GM12801 (cell line): ENCODE results near the gene UNC13B.

Experiments used
- TF ChIP-seq, protein P1 (sequence below): IDR thresholded peaks from one replicate; pipeline ENCODE4 v1.5.1; 2011; ENCODE audit warnings: control low read depth; ENCODE audit not compliant: insufficient read length; ENCODE audit errors: extremely low read depth

The UNC13B gene

DNA sequence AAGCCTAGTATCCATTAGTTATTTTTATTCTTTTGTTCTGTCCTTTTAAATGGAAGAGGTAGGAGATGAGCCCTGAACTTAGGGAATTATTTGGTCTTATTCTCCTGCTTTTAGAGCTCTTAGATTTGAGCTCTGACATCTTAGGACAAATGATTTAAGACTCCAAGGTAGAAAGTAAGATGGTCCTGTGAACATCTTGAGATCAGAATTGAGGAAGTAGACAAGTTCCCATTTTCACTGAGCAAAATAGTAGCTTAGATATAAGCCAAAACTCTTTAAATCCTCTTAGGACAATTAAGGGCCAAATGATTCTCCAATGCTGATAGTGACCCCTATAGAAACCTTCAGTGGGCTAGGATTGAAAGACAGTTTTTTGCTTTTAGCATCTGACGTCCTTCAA, 275.1 kb downstream of the UNC13B start:
- TF ChIP-seq, protein P1, sequence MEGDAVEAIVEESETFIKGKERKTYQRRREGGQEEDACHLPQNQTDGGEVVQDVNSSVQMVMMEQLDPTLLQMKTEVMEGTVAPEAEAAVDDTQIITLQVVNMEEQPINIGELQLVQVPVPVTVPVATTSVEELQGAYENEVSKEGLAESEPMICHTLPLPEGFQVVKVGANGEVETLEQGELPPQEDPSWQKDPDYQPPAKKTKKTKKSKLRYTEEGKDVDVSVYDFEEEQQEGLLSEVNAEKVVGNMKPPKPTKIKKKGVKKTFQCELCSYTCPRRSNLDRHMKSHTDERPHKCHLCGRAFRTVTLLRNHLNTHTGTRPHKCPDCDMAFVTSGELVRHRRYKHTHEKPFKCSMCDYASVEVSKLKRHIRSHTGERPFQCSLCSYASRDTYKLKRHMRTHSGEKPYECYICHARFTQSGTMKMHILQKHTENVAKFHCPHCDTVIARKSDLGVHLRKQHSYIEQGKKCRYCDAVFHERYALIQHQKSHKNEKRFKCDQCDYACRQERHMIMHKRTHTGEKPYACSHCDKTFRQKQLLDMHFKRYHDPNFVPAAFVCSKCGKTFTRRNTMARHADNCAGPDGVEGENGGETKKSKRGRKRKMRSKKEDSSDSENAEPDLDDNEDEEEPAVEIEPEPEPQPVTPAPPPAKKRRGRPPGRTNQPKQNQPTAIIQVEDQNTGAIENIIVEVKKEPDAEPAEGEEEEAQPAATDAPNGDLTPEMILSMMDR, result no peak

- TF ChIP-seq, protein P1, result no peak
These were observed 284.2 kb downstream of the UNC13B start for GRCh38 chr9:35446012-35446411.

DNA sequence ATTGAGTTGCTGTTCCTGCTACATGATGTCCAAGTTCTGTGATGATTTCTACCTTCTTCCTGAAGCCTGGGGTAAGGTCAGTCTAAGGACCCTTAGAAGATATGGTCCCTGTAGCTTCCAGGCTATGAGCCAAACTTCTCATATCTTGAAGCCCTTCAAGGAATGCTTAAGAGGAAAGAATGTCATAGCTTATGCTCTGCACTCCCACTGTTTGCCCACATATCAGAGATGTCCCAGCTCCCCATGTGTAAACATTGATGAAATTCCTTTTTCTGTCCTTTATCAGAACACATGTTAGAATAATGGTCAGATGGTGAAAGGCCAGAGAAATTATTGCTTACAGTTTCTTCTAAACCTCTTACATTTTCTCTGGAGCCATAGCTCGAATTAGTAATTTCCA, 286.7 kb downstream of the UNC13B start:
- TF ChIP-seq, protein P1, result no peak

DNA sequence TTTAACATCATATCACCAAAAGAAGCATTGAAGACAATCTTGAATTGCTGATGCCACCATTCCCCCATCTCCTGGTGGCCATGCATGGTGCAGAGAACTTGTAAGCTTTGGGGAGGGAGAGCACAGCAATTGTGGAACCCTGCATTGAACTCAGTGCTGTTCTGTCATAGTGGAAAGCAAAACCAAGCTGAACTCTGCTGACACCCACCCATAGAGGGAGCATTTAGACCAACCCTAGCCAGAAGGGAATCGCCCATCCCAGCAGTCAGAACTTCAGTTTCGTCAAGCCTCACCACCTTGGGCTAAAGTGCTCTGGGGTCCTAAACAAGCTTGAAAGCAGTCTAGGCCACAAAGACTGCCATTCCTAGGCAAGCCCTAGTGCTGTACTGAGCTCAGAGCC, 290.7 kb downstream of the UNC13B start:
- TF ChIP-seq, protein P1, result no peak

DNA sequence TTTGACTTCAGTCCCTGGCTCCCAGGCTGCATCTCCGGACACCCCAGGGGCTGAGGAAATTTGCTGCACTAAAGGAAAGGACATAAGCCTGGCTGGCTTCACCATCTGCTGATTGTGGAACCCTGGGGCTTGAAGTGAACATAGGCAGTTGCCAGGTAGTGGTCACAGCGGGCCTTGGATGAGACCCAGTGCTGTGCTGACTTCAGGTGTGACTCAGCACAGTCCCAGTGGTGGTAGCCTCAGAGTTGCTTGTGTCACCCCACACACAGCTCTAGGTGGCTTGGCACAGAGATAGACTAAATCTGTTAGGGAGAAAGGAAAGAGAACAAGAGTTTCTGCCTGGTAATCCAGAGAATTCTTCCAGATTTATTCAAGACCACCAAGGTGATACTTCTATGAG, 292.0 kb downstream of the UNC13B start:
- TF ChIP-seq, protein P1, result no peak
